Uterus (tissue), 2 donors: Measurements from ENCODE around the gene CR1.

ENCODE experiments used
- POLR2A ChIP-seq, 2 donors: fragments of 450-650 bp; IDR thresholded peaks; one replicate each; pipeline ENCODE4 v1.6.1; 2016; ENCODE audit warnings: antibody characterized with exemption in 2 of 2, mild to moderate bottlenecking in 1 of 2, moderate library complexity in 1 of 2
- TF ChIP-seq, protein P1 (sequence below), 4 experiments: fragments of 200-600 bp in 2 of 4; fragments of 450-650 bp in 2 of 4; sonication (generic) in 2 of 4; IDR thresholded peaks; one replicate each; pipeline ENCODE4 v1.5.1; 2016 to 2019; ENCODE audit warnings: antibody characterized with exemption in 4 of 4, mild to moderate bottlenecking in 2 of 4, moderate library complexity in 1 of 4

DNA sequence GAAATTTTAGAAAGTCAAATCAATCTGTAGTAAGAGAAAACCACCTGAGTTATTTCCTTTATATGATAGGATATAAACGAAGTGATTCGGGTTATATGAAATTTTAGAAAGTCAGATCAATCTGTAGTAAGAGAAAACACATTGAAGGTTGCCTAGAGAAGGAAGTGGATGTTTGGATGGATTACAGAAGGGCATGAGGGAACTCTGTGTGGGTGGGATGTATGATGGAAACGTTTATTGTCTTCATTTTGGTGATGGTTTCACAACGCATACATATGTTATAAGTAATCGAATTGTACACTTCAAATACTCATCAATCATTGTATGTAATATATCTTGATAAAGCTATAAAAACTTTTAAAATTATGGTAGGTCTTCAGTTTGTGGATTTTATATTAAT lies 5.1 kb downstream of the CR1 start:
- no peak for TF ChIP-seq POLR2A (IDR thresholded peaks at IDR 0.05)
- TF ChIP-seq, protein P1, sequence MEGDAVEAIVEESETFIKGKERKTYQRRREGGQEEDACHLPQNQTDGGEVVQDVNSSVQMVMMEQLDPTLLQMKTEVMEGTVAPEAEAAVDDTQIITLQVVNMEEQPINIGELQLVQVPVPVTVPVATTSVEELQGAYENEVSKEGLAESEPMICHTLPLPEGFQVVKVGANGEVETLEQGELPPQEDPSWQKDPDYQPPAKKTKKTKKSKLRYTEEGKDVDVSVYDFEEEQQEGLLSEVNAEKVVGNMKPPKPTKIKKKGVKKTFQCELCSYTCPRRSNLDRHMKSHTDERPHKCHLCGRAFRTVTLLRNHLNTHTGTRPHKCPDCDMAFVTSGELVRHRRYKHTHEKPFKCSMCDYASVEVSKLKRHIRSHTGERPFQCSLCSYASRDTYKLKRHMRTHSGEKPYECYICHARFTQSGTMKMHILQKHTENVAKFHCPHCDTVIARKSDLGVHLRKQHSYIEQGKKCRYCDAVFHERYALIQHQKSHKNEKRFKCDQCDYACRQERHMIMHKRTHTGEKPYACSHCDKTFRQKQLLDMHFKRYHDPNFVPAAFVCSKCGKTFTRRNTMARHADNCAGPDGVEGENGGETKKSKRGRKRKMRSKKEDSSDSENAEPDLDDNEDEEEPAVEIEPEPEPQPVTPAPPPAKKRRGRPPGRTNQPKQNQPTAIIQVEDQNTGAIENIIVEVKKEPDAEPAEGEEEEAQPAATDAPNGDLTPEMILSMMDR (IDR thresholded peaks at IDR 0.05) = no peak
